Lung (tissue), 12 donors: ENCODE measurements around the gene INPP4B. TPM values are rescaled to one million over a fixed set of nuclear protein-coding genes. Genes with fewer than 3 reads are reported as not detected.

Experiments
- ATAC-seq: fragments of 200-7000 bp; cut with Tn5 transposase; one replicate; pipeline ENCODE4 v1.9.1; 2020; ENCODE audit warnings: moderate number of reproducible peaks; ENCODE audit not compliant: insufficient read depth, low FRiP score
- DNase-seq, 3 donors: peaks; one replicate each; pipeline ENCODE4 v3.0.0-alpha.2; 2013 to 2017
- H3K27ac ChIP-seq, 2 donors: one replicate each; pipeline ENCODE4 v1.5.1; 2013; ENCODE audit warnings: mild to moderate bottlenecking in 2 of 2, moderate library complexity in 2 of 2, control low read depth in 1 of 2, inconsistent platforms in 1 of 2, low read depth in 1 of 2, low read length in 1 of 2
- H3K27me3 ChIP-seq, 3 donors: one replicate each; pipeline ENCODE4 v1.5.1; 2013; ENCODE audit warnings: low read length in 2 of 3; ENCODE audit not compliant: control insufficient read depth in 3 of 3, insufficient read depth in 3 of 3
- H3K36me3 ChIP-seq, 4 donors: one replicate each; pipeline ENCODE4 v1.5.1; 2013; ENCODE audit warnings: low read length in 4 of 4, mild to moderate bottlenecking in 1 of 4, moderate library complexity in 1 of 4; ENCODE audit not compliant: control insufficient read depth in 4 of 4, insufficient read depth in 4 of 4
- H3K4me1 ChIP-seq, 5 donors: one replicate each; pipeline ENCODE4 v1.5.1; 2013; ENCODE audit warnings: low read length in 5 of 5, mild to moderate bottlenecking in 2 of 5, moderate library complexity in 1 of 5; ENCODE audit not compliant: control insufficient read depth in 5 of 5, insufficient read depth in 5 of 5
- H3K4me3 ChIP-seq: one replicate; pipeline ENCODE4 v1.5.1; 2013; ENCODE audit warnings: mild to moderate bottlenecking, control low read depth, moderate library complexity
- H3K9ac ChIP-seq, 2 donors: one replicate each; pipeline ENCODE4 v1.5.1; 2013; ENCODE audit warnings: low read length in 2 of 2, control low read depth in 1 of 2; ENCODE audit not compliant: insufficient read depth in 1 of 2
- H3K9me3 ChIP-seq, 4 donors: one replicate each; pipeline ENCODE4 v1.5.1; 2013; ENCODE audit warnings: low read length in 3 of 4, mild to moderate bottlenecking in 1 of 4, moderate library complexity in 1 of 4; ENCODE audit not compliant: control insufficient read depth in 4 of 4, insufficient read depth in 3 of 4
- WGBS, 2 donors: extraction: QIAGEN DNeasy Blood & Tissue Kit; methylation state at CpG; one replicate each; pipeline ENCODE4 v1.1.7; 2013; 5-methylcytosine and 5-hydroxymethylcytosine counted together
- polyA plus RNA-seq, 2 donors: library from polyadenylated mRNA; stranded (reverse); fragments of 200-250 nt; gene quantifications; one replicate each; pipeline ENCODE4 v1.2.1, GENCODE V29; 2013
- total RNA-seq, 2 donors: library from RNA; depleted of rRNA in 1 of 2; stranded (reverse); fragments of >200 nt in 1 of 2; gene quantifications; one replicate each; pipeline ENCODE4 v1.2.1, GENCODE V29; 2014 to 2021
- TF ChIP-seq, protein P1 (sequence below): IDR thresholded peaks from 2 replicates; pipeline ENCODE4 v1.5.1; 2012; ENCODE audit warnings: mild to moderate bottlenecking; ENCODE audit errors: control extremely low read depth, extremely low read depth
- donor health status: control.
- donor health status: control.
- donor health status: Bipolar disorder and iron deficiency.
- donor health status: healthy.
- donor health status: DM: yes; HTN: yes; CAD: no.

The INPP4B gene
- total and polyA plus RNA-seq, 4 donors = 2.4 to 32.6 (median 5.6) TPM

DNA sequence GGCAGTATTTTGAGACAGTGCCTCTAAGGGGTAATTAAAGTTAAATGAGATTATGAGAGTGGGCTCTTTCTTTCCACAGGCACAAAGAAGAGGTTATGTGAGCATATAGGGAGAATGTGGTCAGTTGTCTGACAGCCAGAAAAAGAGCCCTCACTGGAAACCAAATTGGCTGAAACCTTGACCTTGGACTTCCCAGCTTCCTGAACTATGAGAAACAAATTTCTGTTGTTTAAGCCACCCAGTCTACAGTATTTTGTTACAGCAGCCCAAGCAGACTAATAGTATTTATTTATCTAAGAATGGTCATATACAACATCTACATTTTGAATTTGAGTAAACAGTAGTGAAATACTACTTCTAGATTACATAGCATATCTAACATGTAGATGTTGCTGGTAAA lies 736.0 kb downstream of the INPP4B start:
- DNase-seq (no peak), ATAC-seq (no peak)
- H3K4me1 ChIP-seq = no peaks in the 10 kb centered on the region
- H3K4me3 ChIP-seq = no peak overlapping the region
- no peaks in the 10 kb centered on the region for H3K27me3 ChIP-seq
- H3K9me3 ChIP-seq = no peaks in the 10 kb centered on the region
- H3K27ac ChIP-seq = no peak overlapping the region
- H3K9ac ChIP-seq = no peak overlapping the region
- peaks cover 0 to 5% (median 0%) of the 10 kb centered on the region in 4 donors for H3K36me3 ChIP-seq
- TF ChIP-seq, protein P1, sequence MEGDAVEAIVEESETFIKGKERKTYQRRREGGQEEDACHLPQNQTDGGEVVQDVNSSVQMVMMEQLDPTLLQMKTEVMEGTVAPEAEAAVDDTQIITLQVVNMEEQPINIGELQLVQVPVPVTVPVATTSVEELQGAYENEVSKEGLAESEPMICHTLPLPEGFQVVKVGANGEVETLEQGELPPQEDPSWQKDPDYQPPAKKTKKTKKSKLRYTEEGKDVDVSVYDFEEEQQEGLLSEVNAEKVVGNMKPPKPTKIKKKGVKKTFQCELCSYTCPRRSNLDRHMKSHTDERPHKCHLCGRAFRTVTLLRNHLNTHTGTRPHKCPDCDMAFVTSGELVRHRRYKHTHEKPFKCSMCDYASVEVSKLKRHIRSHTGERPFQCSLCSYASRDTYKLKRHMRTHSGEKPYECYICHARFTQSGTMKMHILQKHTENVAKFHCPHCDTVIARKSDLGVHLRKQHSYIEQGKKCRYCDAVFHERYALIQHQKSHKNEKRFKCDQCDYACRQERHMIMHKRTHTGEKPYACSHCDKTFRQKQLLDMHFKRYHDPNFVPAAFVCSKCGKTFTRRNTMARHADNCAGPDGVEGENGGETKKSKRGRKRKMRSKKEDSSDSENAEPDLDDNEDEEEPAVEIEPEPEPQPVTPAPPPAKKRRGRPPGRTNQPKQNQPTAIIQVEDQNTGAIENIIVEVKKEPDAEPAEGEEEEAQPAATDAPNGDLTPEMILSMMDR = no peak

DNA sequence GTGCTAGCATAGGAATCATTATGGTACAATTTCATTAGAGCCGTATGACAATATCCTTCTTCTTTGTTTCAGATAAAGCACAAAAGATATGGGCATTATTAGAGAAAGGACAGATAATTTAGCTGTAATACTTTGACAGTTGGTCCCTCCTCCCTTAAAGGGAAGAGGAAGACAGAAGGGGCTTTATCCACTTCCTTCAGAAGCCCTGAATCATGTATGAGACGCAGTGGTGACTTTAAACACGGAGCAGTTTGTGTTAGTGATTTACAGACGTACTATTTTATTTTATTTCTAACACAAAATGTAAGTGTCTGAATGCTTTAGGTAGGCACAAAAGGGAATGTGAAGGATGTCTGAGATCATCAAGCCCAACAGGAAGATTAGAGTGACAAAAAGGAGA lies 742.1 kb downstream of the INPP4B start:
- no peaks in the 10 kb centered on the region for H3K27me3 ChIP-seq
- 47 to 76% methylated on average over 4 of the region's 4 CpGs for WGBS, 2 donors
- no peaks in the 10 kb centered on the region for H3K9me3 ChIP-seq
- no peak overlapping the region for H3K27ac ChIP-seq
- H3K4me3 ChIP-seq = no peak overlapping the region
- ATAC-seq (no peak), DNase-seq (no peak)
- H3K9ac ChIP-seq = no peak overlapping the region
- H3K36me3 ChIP-seq = no peaks in the 10 kb centered on the region
- TF ChIP-seq, protein P1 = no peak
- H3K4me1 ChIP-seq = no peaks in the 10 kb centered on the region

DNA sequence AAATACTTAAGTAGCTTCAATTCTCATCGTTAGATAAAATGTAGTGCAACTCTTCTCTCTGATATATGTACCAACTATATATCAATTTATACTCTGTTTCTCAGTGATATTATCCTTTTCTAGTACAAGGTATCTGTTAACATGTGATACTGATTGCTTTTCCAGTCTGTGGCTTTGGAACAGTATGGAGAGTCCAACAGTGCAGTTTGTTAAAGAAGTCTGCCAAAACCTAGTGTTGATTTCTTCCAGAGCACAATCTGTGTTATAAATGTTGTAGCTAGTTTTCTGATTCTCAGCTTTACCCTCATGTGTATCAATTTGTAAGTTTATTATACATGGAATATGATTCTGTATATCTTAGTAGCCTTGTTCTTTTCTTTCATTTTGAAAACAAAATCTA lies 744.7 kb downstream of the INPP4B start:
- 85 to 86% methylated on average over 1 of the region's 1 CpG for WGBS, 2 donors
- H3K27ac ChIP-seq = no peak overlapping the region
- ATAC-seq (no peak), DNase-seq (no peak)
- H3K4me1 ChIP-seq = peaks cover 0 to 2% (median 0%) of the 10 kb centered on the region in 5 donors
- H3K9me3 ChIP-seq = no peaks in the 10 kb centered on the region
- no peak overlapping the region for H3K4me3 ChIP-seq
- no peaks in the 10 kb centered on the region for H3K27me3 ChIP-seq
- no peak overlapping the region for H3K9ac ChIP-seq
- TF ChIP-seq, protein P1 = no peak
- H3K36me3 ChIP-seq = no peaks in the 10 kb centered on the region

DNA sequence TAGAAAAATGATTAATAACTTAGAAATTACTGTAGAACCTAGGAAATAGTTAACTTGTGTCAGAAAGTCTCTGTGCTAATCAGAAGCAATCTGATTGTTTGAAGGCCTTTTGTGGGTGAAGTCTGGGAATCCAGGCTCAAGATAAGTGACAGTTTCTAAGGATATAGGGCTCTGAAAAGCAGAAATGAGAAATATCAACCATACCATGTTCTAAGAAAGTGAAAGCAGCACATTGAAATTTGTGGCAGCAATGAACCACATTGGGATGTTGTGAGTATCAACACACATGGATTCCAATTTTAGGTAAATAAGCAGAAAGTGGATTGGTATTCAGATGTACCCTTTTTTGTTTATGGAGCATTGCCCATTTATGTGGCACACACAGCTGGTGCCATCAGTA lies 745.2 kb downstream of the INPP4B start:
- H3K27me3 ChIP-seq = no peaks in the 10 kb centered on the region
- H3K27ac ChIP-seq = no peak overlapping the region
- no peaks in the 10 kb centered on the region for H3K36me3 ChIP-seq
- peaks cover 0 to 2% (median 0%) of the 10 kb centered on the region in 5 donors for H3K4me1 ChIP-seq
- H3K9me3 ChIP-seq = no peaks in the 10 kb centered on the region
- no peak for ATAC-seq
- no peak for DNase-seq
- TF ChIP-seq, protein P1 = no peak
- no peak overlapping the region for H3K4me3 ChIP-seq
- no peak overlapping the region for H3K9ac ChIP-seq
